Measurements from ENCODE around the gene NPEPPS. TPM values are rescaled to one million over a fixed set of nuclear protein-coding genes. Genes with fewer than 3 reads are reported as not detected.
A peak's percentile ranks its signal among the peaks of the same experiment; 100 is the strongest.

NPEPPS gene
- total and polyA plus RNA-seq, 2 of the 13 experiments (the other 11 are each of a cell fraction or from before 2014, with no cell fraction given) = 53.5 to 127 TPM

- TF ChIP-seq CTCF (CRISPR knock-in tag; IDR thresholded peaks at IDR 0.05) (0 out of 2 replicates have a peak, but pooled peaks have one; percentile 1), HCFC1 (IDR thresholded peaks at IDR 0.05; ENCODE audit: low read depth, low read length) (no peak), HOXD1 (CRISPR knock-in tag; IDR thresholded peaks at IDR 0.05) (0 out of 2 replicates have a peak, but pooled peaks have one; percentile 3), EEA1 (CRISPR knock-in tag; IDR thresholded peaks at IDR 0.05; ENCODE audit: borderline replicate concordance) (peak; percentile 28), FOXP1 (IDR thresholded peaks at IDR 0.05) (no peak), FOXP1 (CRISPR knock-in tag; IDR thresholded peaks at IDR 0.05) (0 out of 2 replicates have a peak, but pooled peaks have one; percentile 40), PAXIP1 (CRISPR knock-in tag; conservative IDR thresholded peaks at IDR 0.05) (peak; percentile 2; the same call in 1 of the 2 replicates), ZNF773 (CRISPR knock-in tag; IDR thresholded peaks at IDR 0.05; ENCODE audit: borderline replicate concordance) (no peak), ZNF281 (CRISPR knock-in tag; IDR thresholded peaks at IDR 0.05; ENCODE audit: borderline replicate concordance) (no peak; the same call in 1 of the 2 replicates), ZSCAN21 (CRISPR knock-in tag; IDR thresholded peaks at IDR 0.05; ENCODE audit: borderline replicate concordance) (no peak; the same call in 1 of the 2 replicates), ZNF550 (CRISPR knock-in tag; IDR thresholded peaks at IDR 0.05; ENCODE audit: borderline replicate concordance) (no peak; the same call in 1 of the 2 replicates), ZNF253 (CRISPR knock-in tag; IDR thresholded peaks at IDR 0.05; ENCODE audit: borderline replicate concordance) (peak; percentile 46; the same call in 1 of the 2 replicates), ZNF713 (CRISPR knock-in tag; IDR thresholded peaks at IDR 0.05) (0 out of 2 replicates have a peak, but pooled peaks have one; percentile 22), BHLHE40 (IDR thresholded peaks at IDR 0.05; ENCODE audit: low read length) (no peak), NR2F2 (IDR thresholded peaks at IDR 0.05; ENCODE audit: borderline replicate concordance, low read depth) (peak; percentile 14; the same call in 1 of the 2 replicates), ZFP90 (CRISPR knock-in tag; IDR thresholded peaks at IDR 0.05; ENCODE audit: borderline replicate concordance) (no peak), ZNF276 (CRISPR knock-in tag; IDR thresholded peaks at IDR 0.05; ENCODE audit: low read depth) (peak; percentile 5; the same call in 1 of the 2 replicates), WIZ (CRISPR knock-in tag; IDR thresholded peaks at IDR 0.05) (0 out of 2 replicates have a peak, but pooled peaks have one; percentile 17), SKI (IDR thresholded peaks at IDR 0.05; ENCODE audit: partially characterized antibody) (no peak), ZNF577 (CRISPR knock-in tag; IDR thresholded peaks at IDR 0.05; ENCODE audit: borderline replicate concordance, low read depth) (no peak)
Observed at GRCh38 chr17:47649972-47650524, 119.1 kb downstream of the NPEPPS start (continued).
